Dermis microvascular lymphatic vessel endothelial cell (primary cell): ENCODE results near the gene APOH. TPM values are rescaled to one million over a fixed set of nuclear protein-coding genes. Genes with fewer than 3 reads are reported as not detected.
"Not testable (repeated sequence)": the region's sequence is repeated elsewhere in the genome, so short reads cannot be mapped to it uniquely, and the experiment has no call there.

Experiments used
- DNase-seq, 2 donors: peaks; one replicate each; pipeline versions ENCODE4 v3.0.0 to v3.0.0-alpha.2; 2010; ENCODE audit warnings: low read depth in 2 of 2
- total RNA-seq: library from RNA; depleted of rRNA; stranded (reverse); fragments of >200 nt; gene quantifications from 2 replicates; pipeline ENCODE4 v1.2.1, GENCODE V29; 2014

APOH gene, protein sequence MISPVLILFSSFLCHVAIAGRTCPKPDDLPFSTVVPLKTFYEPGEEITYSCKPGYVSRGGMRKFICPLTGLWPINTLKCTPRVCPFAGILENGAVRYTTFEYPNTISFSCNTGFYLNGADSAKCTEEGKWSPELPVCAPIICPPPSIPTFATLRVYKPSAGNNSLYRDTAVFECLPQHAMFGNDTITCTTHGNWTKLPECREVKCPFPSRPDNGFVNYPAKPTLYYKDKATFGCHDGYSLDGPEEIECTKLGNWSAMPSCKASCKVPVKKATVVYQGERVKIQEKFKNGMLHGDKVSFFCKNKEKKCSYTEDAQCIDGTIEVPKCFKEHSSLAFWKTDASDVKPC
- not detected in 2 replicates for total RNA-seq

- DNase-seq, result no peak
Measured at GRCh38 chr17:66228887-66229782, at the start of gene APOH. Gene APOH, minus strand, starts transcription at chr17:66229415. Its CDS starts 36 bp downstream, at chr17:66229379.

- no peak for DNase-seq
Measured at GRCh38 chr17:66277191-66277590, 48.0 kb upstream of the APOH start.

DNA sequence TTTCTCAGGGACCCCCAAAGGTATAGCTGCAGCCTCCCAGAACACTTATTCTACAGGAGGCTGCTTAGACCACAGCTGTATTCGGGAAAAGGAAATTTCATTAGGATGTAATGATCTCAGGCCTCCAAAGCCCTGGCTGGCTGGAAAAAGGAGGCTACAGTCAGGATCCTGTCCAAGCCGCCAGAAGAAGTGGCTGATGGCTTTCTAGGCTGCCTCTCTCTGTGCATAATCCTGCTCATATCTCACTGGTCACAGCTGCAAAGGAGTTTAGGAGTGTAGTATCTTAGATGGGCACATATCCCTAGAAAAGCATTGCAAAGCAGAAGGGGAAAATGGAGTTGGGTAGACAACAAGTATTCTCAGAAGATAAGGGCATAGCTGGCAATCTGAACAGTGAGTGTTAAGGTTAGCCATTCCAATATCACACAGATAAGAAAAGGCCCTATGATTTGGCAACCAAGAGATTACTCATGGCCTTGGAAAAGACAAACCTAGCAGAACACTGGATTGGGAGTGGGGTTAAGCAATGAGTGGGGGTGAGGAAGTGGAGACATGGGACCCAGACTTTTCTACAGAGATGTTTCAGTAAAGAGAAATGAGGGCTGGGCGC, 47.2 kb upstream of the APOH start:
- DNase-seq, result peak in 1 of 2 donors; percentile 6

GRCh38 chr17:66275651-66276050, 46.4 kb upstream of the APOH start:
- peak; percentile 74 to 93 for DNase-seq

DNA sequence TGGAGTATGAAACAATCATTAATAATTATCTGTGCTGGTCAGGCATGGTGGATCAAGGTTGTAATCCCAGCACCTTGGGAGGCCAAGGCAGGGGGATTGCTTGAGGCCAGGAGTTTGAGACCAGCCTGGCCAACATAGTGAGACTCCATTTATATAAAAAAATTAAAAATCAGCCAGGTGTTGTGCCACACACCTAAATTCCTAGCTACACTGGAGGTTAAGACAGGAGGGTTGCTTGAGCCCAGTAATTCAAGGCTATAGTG, 44.3 kb upstream of the APOH start:
- DNase-seq, result no peak

- peak in 1 of 2 donors; percentile 57 for DNase-seq
Measured at GRCh38 chr17:66272811-66273585, 43.8 kb upstream of the APOH start.

DNA sequence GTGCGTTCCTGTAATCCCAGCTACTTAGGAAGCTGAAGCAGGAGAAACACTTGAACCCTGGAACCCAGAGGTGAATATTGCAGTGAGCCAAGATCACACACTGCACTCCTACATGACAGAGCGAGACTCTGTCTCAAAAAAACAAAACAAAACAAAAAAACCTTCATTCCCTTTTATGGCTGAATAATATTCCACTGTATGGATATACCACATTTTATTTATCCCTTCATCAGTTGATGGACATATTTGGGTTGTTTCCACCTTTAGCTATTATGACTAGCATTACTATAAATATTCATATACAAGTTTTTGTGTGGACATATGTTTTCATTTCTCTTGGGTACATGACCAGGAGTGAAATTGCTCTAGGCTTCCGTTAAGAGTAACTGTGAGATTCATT, 42.3 kb upstream of the APOH start:
- DNase-seq, result no peak

DNA sequence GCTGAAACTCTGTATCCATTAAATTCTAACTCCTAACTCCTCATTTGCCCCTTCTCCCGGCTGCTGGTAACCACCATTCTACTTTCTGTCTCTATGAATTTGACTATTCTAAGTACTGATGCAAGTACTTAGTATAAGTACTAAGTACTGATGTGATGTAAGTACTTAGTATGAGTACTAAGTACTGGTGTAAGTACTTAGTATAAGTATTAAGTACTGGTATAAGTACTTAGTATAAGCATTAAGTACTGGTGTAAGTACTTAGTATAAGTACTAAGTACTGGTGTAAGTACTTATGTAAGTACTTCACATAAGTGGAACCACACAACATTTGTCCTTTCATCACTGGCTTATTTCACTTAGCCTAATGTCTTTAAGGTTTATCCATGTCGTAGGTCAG, 40.9 kb upstream of the APOH start:
- no peak for DNase-seq

DNA sequence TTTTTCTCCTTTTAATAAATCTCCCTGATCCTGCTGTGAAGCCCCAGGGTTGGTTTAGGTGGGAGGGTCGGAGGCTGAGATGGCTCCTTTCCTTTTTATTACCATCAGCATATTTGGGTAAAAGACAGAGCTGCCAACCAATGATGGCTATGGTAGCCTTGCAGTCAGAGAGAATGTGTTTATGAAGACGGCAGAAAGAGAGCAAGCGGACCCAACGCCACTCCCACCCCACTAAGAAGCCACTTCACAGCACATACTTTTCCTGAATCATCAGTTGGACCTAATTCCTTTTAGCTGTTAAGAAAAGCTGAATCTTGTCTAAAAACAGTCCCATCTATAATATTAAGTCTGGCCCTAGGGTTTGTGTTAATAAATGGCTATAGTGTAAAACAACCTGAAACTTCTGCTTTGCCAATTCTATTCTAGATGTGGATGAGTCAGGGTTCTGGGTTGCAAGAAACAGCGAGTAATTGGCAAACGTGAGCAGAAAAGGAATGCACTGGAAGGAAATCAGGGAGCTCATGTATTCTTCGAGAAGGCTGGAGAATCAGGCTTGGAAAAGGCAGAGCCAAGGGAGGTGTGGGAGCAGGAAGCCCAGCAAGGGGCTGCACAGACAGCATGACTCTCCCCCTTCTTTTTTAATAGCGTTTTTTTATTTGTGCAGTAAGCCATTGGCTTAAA, 39.2 kb upstream of the APOH start:
- DNase-seq, result peak in 1 of 2 donors; percentile 38

DNA sequence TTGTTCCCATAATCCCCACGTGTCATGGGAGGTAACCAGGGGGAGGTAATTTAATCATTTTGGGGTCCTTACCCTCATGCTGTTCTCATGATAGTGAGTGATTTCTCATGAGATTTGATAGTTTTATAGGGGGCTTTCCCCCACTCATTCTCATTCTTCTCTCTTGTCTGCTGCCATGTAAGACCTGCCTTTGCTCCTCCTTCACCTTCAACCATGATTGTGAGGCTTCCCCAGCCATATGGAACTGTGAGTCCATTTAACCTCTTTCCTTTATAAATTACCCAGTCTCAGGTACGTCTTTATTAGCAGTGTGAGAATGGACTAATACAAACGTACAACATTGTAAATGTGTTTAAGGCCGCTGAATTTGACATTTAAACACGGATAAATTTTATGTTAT, 35.5 kb upstream of the APOH start:
- no peak for DNase-seq

DNA sequence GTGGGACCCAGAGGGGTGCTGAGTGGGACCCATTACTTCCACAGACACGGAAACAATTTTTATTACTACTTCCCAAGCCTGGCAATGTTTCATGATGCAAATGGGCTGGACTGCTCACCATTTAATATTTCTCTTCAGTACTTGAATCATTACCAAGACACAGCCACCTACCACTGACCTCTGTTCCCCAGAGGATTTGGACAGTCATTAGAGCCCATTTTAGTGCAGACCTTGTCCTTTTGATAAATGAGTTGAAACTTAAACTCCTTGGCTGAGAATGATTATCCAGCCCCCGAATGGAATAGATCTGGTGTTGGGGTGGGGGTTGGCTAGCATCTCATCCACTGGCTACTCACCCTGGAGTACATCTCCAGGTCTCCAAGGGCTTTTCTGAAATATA, 33.6 kb upstream of the APOH start:
- no peak for DNase-seq

DNA sequence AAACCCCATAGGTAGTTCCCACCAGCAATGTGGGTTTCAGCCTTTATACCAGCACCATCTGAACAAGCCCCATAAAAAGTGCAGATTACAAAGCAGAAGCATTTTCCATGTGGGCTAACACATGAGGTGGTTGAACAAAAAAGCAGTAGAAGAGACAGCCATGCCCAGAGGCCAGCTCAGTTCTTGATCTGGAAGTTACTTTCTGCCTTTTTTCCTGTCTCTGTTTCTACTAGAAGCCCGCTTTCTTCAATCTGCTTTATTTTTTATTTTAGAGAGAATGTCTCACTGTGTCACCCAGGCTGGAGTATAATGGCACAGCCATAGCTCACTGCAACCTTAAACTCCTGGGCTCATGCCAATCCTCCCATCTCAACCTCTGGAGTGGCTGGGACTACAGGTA, 31.5 kb upstream of the APOH start:
- DNase-seq, result no peak

DNA sequence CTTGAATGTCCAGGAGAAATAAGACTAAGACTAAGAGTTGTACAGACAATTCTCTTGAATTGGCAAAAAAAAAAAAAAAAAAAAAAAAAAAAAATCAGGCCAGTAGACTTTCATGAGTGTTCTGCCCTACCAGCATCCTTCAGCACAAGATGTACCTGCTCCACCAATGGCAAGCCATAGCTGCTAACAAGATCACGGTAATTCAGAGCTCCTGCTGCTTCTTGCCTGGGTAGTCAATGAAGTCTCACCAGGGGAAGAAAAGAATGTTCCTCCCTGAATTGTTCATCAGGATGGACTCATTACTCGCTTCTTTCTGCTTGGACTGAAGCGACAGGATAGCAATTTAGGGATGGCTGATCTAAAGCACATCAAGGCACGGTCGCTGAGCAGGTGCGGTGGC, 31.1 kb upstream of the APOH start:
- no peak for DNase-seq

DNA sequence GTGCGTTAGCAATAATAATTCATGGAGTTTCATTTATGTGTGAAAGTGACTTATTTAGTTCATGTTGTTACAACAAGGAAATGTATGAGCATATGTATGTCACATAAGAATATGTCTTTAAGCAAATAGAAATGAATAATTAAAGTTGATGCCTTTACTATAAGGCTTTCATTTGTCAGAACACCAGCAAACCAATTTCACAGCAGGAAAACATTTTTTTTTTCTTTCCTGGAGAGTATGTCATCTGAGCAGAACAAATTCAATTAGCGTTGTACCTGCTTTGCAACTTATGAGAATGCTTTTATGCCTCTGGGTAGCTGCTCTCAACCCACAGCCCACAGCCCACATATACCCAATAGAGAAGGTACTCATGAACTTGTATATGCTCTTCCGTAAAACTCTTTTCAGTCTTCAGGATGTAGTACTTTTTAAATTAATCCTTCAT, 26.3 kb upstream of the APOH start:
- peak in 1 of 2 donors; percentile 40 for DNase-seq

DNA sequence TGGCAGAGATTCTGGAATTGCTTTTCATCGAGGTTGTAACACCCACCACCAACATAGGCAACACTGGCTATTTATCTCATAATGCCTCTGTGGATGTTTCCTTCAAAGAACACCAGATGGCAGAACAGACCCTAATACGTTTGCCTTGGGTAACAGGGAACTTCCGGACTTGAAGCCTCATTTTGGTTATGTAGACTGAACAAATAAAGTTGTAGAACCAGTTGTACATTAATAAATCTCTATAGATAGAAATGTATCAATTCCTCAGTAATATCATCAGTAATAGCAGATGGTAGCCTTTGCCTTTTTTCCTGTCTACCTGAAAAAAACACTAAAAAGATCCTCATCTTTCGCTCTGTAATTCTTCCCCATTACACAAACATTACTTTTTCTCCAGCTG, 25.9 kb upstream of the APOH start:
- peak; percentile 71 to 83 for DNase-seq

DNA sequence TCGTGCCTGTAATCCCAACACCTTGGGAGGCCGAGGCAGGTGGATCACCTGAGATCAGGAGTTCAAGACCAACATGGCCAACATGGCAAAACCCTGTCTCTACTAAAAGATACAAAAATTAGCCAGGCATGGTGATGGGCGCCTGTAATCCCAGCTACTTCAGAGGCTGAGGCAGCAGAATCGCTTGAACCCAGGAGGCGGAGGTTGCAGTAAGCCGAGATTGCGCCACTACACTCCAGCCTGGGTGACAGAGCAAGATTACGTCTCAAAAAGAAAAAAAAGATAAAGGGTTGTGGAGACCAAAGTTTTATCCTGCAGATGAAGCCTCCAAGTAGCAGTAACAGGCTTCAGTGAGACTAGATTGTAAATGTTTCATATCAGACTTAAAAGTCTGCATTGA, 24.2 kb upstream of the APOH start:
- not testable (repeated sequence) for DNase-seq

DNA sequence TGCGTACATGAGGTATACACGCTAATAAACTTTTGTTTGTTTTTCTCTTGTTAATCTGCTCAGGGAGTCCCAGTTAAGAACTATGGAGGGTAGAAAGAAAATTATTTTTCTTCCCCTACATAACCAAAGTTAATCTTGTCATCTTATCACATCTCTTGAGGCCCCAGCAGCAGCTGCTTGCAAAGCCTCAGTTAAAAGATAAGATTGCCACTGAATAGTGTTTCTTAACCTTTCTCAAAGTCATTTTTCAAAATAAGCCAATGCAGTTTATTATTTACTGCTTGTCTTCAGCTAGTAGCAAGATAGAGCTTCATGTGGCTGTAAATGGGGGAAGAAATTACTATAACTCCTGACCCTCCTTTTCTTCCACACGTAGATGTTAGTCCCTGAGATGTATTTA, 21.5 kb upstream of the APOH start:
- no peak for DNase-seq

GRCh38 chr17:66248285-66248684, 19.1 kb upstream of the APOH start:
- DNase-seq, result peak; percentile 13 to 23

- DNase-seq, result no peak
Measured at GRCh38 chr17:66241839-66242238, 12.6 kb upstream of the APOH start.

GRCh38 chr17:66240630-66241029, 11.4 kb upstream of the APOH start:
- DNase-seq, result peak in 1 of 2 donors; percentile 22

- DNase-seq, result no peak
Measured at GRCh38 chr17:66240013-66240412, 10.8 kb upstream of the APOH start.
